Loucy (cell line): Measurements from ENCODE around the gene KRTAP10-9.

ENCODE experiments used
- H2AFZ ChIP-seq: fragments of 200-600 bp; sonication (generic); 2 replicates; pipeline ENCODE4 v1.6.0; 2016; ENCODE audit warnings: antibody characterized with exemption, mild to moderate bottlenecking, low read length, moderate library complexity
- H3F3A ChIP-seq: fragments of 200-600 bp; 2 replicates; pipeline ENCODE4 v1.6.0; 2016; ENCODE audit warnings: antibody characterized with exemption, low read depth, mild to moderate bottlenecking
- H3K27me3 ChIP-seq: fragments of 200-600 bp; sonication (generic); 2 replicates; pipeline ENCODE4 v1.6.1; 2014; ENCODE audit warnings: low read length, mild to moderate bottlenecking; ENCODE audit not compliant: insufficient read depth, poor library complexity, severe bottlenecking
- H3K36me3 ChIP-seq: fragments of 200-600 bp; sonication (generic); 2 replicates; pipeline ENCODE4 v1.6.1; 2016; ENCODE audit warnings: low read length; ENCODE audit not compliant: insufficient read depth
- H3K4me1 ChIP-seq: fragments of 200-600 bp; sonication (generic); 2 replicates; pipeline ENCODE4 v1.5.1; 2014; ENCODE audit warnings: low read length, mild to moderate bottlenecking; ENCODE audit not compliant: insufficient read depth, poor library complexity, severe bottlenecking
- H3K4me2 ChIP-seq: fragments of 200-600 bp; sonication (generic); 2 replicates; pipeline ENCODE4 v1.6.0; 2014; ENCODE audit warnings: antibody characterized with exemption, low read length, low read depth, mild to moderate bottlenecking; ENCODE audit not compliant: poor library complexity, severe bottlenecking
- H3K4me3 ChIP-seq: fragments of 200-600 bp; sonication (generic); 2 replicates; pipeline ENCODE4 v1.5.1; 2014; ENCODE audit warnings: low read length, mild to moderate bottlenecking, mixed read lengths; ENCODE audit not compliant: poor library complexity, severe bottlenecking
- H3K79me2 ChIP-seq: fragments of 200-600 bp; sonication (generic); 2 replicates; pipeline ENCODE4 v1.6.1; 2014; ENCODE audit warnings: low read length; ENCODE audit not compliant: insufficient read depth
- H3K9ac ChIP-seq: fragments of 200-600 bp; sonication (generic); 2 replicates; pipeline ENCODE4 v1.6.0; 2014; ENCODE audit warnings: mild to moderate bottlenecking, low read depth, low read length, moderate library complexity; ENCODE audit not compliant: poor library complexity, severe bottlenecking
- H3K9me2 ChIP-seq: fragments of 200-600 bp; sonication (generic); replicated peaks from 2 replicates; pipeline ENCODE4 v1.6.1; 2016; ENCODE audit warnings: low read depth, low read length, mixed read lengths
- H3K9me3 ChIP-seq: fragments of 200-600 bp; sonication (generic); 2 replicates; pipeline ENCODE4 v1.6.1; 2014; ENCODE audit warnings: mild to moderate bottlenecking, antibody characterized with exemption, low read length, low read depth; ENCODE audit not compliant: insufficient read depth
- H4K20me1 ChIP-seq: fragments of 200-600 bp; sonication (generic); 2 replicates; pipeline ENCODE4 v1.6.0; 2014; ENCODE audit warnings: antibody characterized with exemption, low read length, mild to moderate bottlenecking; ENCODE audit not compliant: insufficient read depth, poor library complexity, severe bottlenecking
- EZH2phosphoT487 ChIP-seq: fragments of 200-600 bp; IDR thresholded peaks from 2 replicates; pipeline ENCODE4 v1.6.1; 2018; ENCODE audit warnings: antibody characterized with exemption, mild to moderate bottlenecking, moderate library complexity, borderline replicate concordance
- TF ChIP-seq, protein P1 (sequence below): fragments of 200-600 bp; sonication (generic); conservative IDR thresholded peaks from 2 replicates; pipeline ENCODE4 v1.5.1; 2014; ENCODE audit warnings: mild to moderate bottlenecking, antibody characterized with exemption, low read length

KRTAP10-9 gene

DNA sequence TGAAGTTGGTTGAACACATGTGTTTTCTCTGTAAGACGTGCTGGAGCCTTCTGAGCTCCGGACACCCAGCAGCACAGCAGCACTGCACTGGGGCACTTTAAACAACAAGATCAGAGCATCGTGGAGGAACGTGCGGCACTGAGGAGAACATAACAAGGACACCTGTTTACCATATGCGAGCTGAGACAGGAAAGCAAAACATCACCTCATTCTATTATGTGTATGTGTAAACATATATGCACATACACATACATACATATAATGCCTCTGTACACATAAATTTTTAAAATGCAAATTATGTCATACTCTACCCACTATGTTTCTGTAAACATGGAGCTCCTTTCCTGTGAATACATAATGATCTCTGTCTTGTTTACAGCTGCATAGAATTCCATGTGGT, 31.4 kb upstream of the KRTAP10-9 start:
- Histone ChIP-seq H4K20me1 (no peaks in the 10 kb centered on the region), H3F3A (no peaks in the 10 kb centered on the region), H3K27me3 (no peaks in the 10 kb centered on the region), H3K36me3 (no peaks in the 10 kb centered on the region), H3K9me2 (no peaks in the 10 kb centered on the region), H3K79me2 (no peaks in the 10 kb centered on the region), H3K4me1 (no peaks in the 10 kb centered on the region), H3K4me2 (no peak overlapping the region), H3K9me3 (no peaks in the 10 kb centered on the region), H3K9ac (no peak overlapping the region), H2AFZ (no peak overlapping the region), H3K4me3 (no peak overlapping the region)
- TF ChIP-seq, protein P1, sequence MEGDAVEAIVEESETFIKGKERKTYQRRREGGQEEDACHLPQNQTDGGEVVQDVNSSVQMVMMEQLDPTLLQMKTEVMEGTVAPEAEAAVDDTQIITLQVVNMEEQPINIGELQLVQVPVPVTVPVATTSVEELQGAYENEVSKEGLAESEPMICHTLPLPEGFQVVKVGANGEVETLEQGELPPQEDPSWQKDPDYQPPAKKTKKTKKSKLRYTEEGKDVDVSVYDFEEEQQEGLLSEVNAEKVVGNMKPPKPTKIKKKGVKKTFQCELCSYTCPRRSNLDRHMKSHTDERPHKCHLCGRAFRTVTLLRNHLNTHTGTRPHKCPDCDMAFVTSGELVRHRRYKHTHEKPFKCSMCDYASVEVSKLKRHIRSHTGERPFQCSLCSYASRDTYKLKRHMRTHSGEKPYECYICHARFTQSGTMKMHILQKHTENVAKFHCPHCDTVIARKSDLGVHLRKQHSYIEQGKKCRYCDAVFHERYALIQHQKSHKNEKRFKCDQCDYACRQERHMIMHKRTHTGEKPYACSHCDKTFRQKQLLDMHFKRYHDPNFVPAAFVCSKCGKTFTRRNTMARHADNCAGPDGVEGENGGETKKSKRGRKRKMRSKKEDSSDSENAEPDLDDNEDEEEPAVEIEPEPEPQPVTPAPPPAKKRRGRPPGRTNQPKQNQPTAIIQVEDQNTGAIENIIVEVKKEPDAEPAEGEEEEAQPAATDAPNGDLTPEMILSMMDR: no peak
- TF ChIP-seq EZH2phosphoT487: no peak

DNA sequence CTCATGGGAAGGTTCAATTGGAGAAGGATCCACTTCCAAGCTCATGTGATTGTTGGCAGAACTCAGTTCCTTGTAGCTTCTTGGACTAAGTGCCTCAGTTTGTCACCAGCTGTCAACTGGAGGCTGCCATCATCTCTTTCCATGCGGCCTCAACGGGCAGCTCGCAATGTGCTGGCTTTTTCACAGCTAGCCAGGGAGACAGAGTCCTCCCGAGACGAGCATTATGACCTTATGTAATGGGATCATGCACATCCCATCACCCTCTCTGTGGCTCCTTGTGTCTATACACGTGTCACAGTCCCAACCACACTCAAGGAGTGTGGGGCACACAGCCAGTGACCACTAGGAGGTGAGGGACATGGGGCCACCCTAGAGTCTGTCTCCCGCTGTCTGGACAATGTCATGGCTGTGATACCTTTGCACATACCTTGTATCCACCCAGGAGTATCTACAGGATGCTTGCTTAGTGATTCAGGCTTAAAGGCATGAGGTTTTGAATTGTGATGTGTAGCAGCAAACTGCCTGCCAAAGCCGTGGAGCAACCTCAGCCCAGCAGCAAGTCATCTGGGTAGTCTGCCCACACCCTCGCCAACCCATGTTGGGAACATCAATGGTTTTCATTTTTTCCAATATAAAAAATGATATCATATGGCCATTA, 30.7 kb upstream of the KRTAP10-9 start:
- H3K9me2 ChIP-seq: no peaks in the 10 kb centered on the region
- no peaks in the 10 kb centered on the region for H3K79me2 ChIP-seq
- no peaks in the 10 kb centered on the region for H3K36me3 ChIP-seq
- no peak overlapping the region for H3K4me2 ChIP-seq
- H4K20me1 ChIP-seq: no peaks in the 10 kb centered on the region
- no peaks in the 10 kb centered on the region for H3K4me1 ChIP-seq
- no peak overlapping the region for H2AFZ ChIP-seq
- no peaks in the 10 kb centered on the region for H3F3A ChIP-seq
- TF ChIP-seq EZH2phosphoT487: no peak
- TF ChIP-seq, protein P1: no peak
- H3K9me3 ChIP-seq: no peaks in the 10 kb centered on the region
- H3K27me3 ChIP-seq: no peaks in the 10 kb centered on the region
- no peak overlapping the region for H3K4me3 ChIP-seq
- H3K9ac ChIP-seq: no peak overlapping the region

DNA sequence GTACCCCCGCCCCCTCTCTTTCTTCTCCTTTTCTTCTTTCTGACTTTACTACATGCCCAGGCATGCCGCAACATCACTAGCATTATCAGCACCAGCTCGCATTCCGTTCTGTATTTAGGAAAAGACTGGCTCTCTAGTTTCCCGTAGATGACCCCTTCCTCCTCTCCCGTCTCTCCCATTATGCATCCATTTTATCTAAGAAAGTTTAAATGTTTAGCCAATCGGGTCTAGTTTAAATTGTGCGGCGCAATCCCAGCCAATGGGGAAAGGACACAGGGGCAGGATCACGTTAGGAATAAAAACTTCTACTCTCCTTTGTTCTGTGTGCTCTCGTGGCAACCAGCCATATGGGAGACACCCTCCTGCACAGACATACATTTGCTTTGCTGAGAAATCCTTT, 28.8 kb upstream of the KRTAP10-9 start:
- H3K4me1 ChIP-seq: no peaks in the 10 kb centered on the region
- no peak overlapping the region for H2AFZ ChIP-seq
- no peak overlapping the region for H3K9ac ChIP-seq
- no peaks in the 10 kb centered on the region for H3K9me2 ChIP-seq
- no peak overlapping the region for H3K4me2 ChIP-seq
- H4K20me1 ChIP-seq: no peaks in the 10 kb centered on the region
- no peaks in the 10 kb centered on the region for H3K36me3 ChIP-seq
- H3K79me2 ChIP-seq: no peaks in the 10 kb centered on the region
- H3K4me3 ChIP-seq: no peak overlapping the region
- H3K9me3 ChIP-seq: no peaks in the 10 kb centered on the region
- H3K27me3 ChIP-seq: no peaks in the 10 kb centered on the region
- H3F3A ChIP-seq: no peaks in the 10 kb centered on the region
- TF ChIP-seq, protein P1: no peak
- no peak for TF ChIP-seq EZH2phosphoT487
